K562 (cell line): ENCODE measurements around the gene MADCAM1. TPM values are rescaled to one million over a fixed set of nuclear protein-coding genes. Genes with fewer than 3 reads are reported as not detected.

Experiments used
- ATAC-seq: fragments of 200-7000 bp; cut with Tn5 transposase; 3 replicates; pipeline ENCODE4 v1.9.1; 2020; ENCODE audit warnings: moderate library complexity
- BruUV-seq: library from RNA; stranded (reverse); fragments of 400-500 nt; replicated peaks from 2 replicates; lab custom pipeline; 2021; lab: Mats Ljungman, UMichigan
- CTCF ChIA-PET: fragments of 300-600 bp; formaldehyde crosslinking; extraction: SDS; loops from one replicate; lab custom pipeline; 2021; ENCODE audit warnings: low intra/inter-chr PET ratio; lab: Yijun Ruan, JAX
- POLR2A ChIA-PET: fragments of 300-600, 350-650 bp; sonication (Branson Sonifier 250); formaldehyde crosslinking; extraction: SDS; loops from one replicate; lab custom pipeline; 2021; ENCODE audit warnings: antibody characterized with exemption, inconsistent platforms; lab: Yijun Ruan, JAX
- DNase-seq, 4 experiments: peaks; one replicate each; pipeline versions ENCODE4 v3.0.0 to v3.0.0-alpha.2; 2011 to 2018; ENCODE audit warnings: low spot score in 3 of 4, mixed read lengths in 3 of 4; ENCODE audit errors: extremely low read depth in 1 of 4
- FAIRE-seq: peaks from 2 replicates; lab custom pipeline; 2011; peaks lifted over from hg19 to GRCh38; lab: Jason Lieb, UNC
- H2AFZ ChIP-seq: 2 replicates; pipeline ENCODE4 v1.6.0; 2011; ENCODE audit warnings: low read depth, low read length, control low read depth, inconsistent platforms
- H3K27ac ChIP-seq: fragments of 200-600 bp; 3 replicates; pipeline ENCODE4 v1.8.0; 2011; ENCODE audit warnings: low read depth, mild to moderate bottlenecking, control low read depth, inconsistent platforms, low read length, moderate library complexity, mixed read lengths; ENCODE audit errors: extremely low read depth
- H3K27me3 ChIP-seq, 2 experiments: fragments of 300-600 bp in 1 of 2; 2 replicates in 1 of 2; 3 replicates in 1 of 2; pipeline versions ENCODE4 v1.6.0 to v1.8.0; 2011; ENCODE audit warnings: inconsistent platforms in 2 of 2, low read length in 2 of 2, mild to moderate bottlenecking in 1 of 2, mixed read lengths in 1 of 2, moderate library complexity in 1 of 2; ENCODE audit not compliant: control insufficient read depth in 2 of 2, insufficient read depth in 2 of 2
- H3K36me3 ChIP-seq: fragments of 300-600 bp; 3 replicates; pipeline ENCODE4 v1.8.0; 2011; ENCODE audit warnings: mild to moderate bottlenecking, low read length, inconsistent platforms; ENCODE audit not compliant: control insufficient read depth, insufficient read depth
- H3K4me1 ChIP-seq, 2 experiments: fragments of 200-600 bp in 1 of 2; replicated peaks in 1 of 2; 2 replicates in 1 of 2; 3 replicates in 1 of 2; pipeline versions ENCODE4 v1.5.1 to v1.8.0; 2011; ENCODE audit warnings: inconsistent platforms in 2 of 2, low read length in 2 of 2, mild to moderate bottlenecking in 1 of 2, mixed read lengths in 1 of 2, moderate library complexity in 1 of 2; ENCODE audit not compliant: control insufficient read depth in 2 of 2, insufficient read depth in 2 of 2
- H3K4me2 ChIP-seq: 2 replicates; pipeline ENCODE4 v1.6.1; 2011; ENCODE audit warnings: low read length, control low read depth, inconsistent platforms, mixed read lengths; ENCODE audit not compliant: insufficient read depth
- H3K4me3 ChIP-seq: fragments of 200-600 bp; sonication (generic), shearing (Covaris generic); 2 replicates; pipeline ENCODE4 v1.5.1; 2016; ENCODE audit warnings: control low read depth, inconsistent platforms
- H3K79me2 ChIP-seq: fragments of 200-600 bp; 3 replicates; pipeline ENCODE4 v1.8.0; 2011; ENCODE audit warnings: low read length, inconsistent platforms; ENCODE audit not compliant: control insufficient read depth, insufficient read depth
- H3K9ac ChIP-seq, 2 experiments: 2 replicates each; pipeline versions ENCODE4 v1.6.0 to v1.6.1; 2011; ENCODE audit warnings: low read depth in 2 of 2, low read length in 2 of 2, control low read depth in 1 of 2, inconsistent platforms in 1 of 2, mild to moderate bottlenecking in 1 of 2, mixed read lengths in 1 of 2; ENCODE audit not compliant: insufficient read depth in 1 of 2
- H3K9me1 ChIP-seq: one replicate; pipeline ENCODE4 v1.6.0; 2011; ENCODE audit warnings: inconsistent platforms, mild to moderate bottlenecking, low read length, moderate library complexity; ENCODE audit not compliant: control insufficient read depth, insufficient read depth
- H3K9me3 ChIP-seq: replicated peaks from 2 replicates; pipeline ENCODE4 v1.5.1; 2011; ENCODE audit warnings: low read depth, low read length, inconsistent platforms; ENCODE audit not compliant: control insufficient read depth, insufficient read depth
- H4K20me1 ChIP-seq: replicated peaks from 2 replicates; pipeline ENCODE4 v1.6.1; 2011; ENCODE audit warnings: low read length, inconsistent platforms, mixed read lengths; ENCODE audit not compliant: control insufficient read depth, insufficient read depth
- MITF ChIP-seq: IDR thresholded peaks from 2 replicates; pipeline ENCODE4 v1.6.1; 2014; ENCODE audit warnings: antibody characterized with exemption
- REST ChIP-seq, 2 experiments: fragments of 450-650 bp; formaldehyde crosslinking in 1 of 2; IDR thresholded peaks; 2 replicates each; pipeline versions ENCODE4 v1.4.0 to v1.6.1; 2014 to 2020; ENCODE audit warnings: mild to moderate bottlenecking in 2 of 2, borderline replicate concordance in 1 of 2, low read depth in 1 of 2
- ZNF431 ChIP-seq: sonication (generic); formaldehyde crosslinking; IDR thresholded peaks from 2 replicates; pipeline ENCODE4 v1.8.0; 2022; ENCODE audit warnings: mild to moderate bottlenecking, missing genetic modification reagents
- WGBS: fragments of 100-300 bp; shearing (Covaris generic); methylation state at CpG from one replicate; pipeline ENCODE4 v1.1.6; 2016; ENCODE audit warnings: low coverage, mixed read lengths; ENCODE audit not compliant: insufficient coverage; ENCODE audit errors: missing lambda C conversion rate; 5-methylcytosine and 5-hydroxymethylcytosine counted together
- in situ Hi-C: fragments of 300-500 bp; cut with MboI; formaldehyde crosslinking; loops from 4 replicates; pipeline ENCODE4 v1.15.0; 2018; ENCODE audit warnings: inconsistent platforms, mixed read lengths
- intact Hi-C: fragments of 100-400 bp; cut with micrococcal nuclease; formaldehyde crosslinking; loops from 2 replicates; pipeline ENCODE4 v1.14.2; 2022
- polyA plus RNA-seq, 8 experiments: library from polyadenylated mRNA; depleted of rRNA in 4 of 8; stranded (reverse) in 5 of 8; unstranded in 3 of 8; fragments of >200 nt; fragmentation: Nextera tagmentation in 2 of 8; fragmentation: Illumina TruSeq in 1 of 8; extraction: Ambion mirVana in 2 of 8; extraction: Trizol in 1 of 8; gene quantifications; 2 replicates each; pipeline versions ENCODE4 v1.2.1 to v1.2.3, GENCODE V29; 2011 to 2014; ENCODE audit warnings: inconsistent platforms in 1 of 8, missing spikeins in 1 of 8
- total RNA-seq, 7 experiments: library from RNA; depleted of rRNA in 6 of 7; stranded (reverse); fragments of >200 nt in 6 of 7; fragmentation: Illumina TruSeq in 2 of 7; extraction: Trizol in 2 of 7; gene quantifications; 2 replicates each; pipeline versions ENCODE4 v1.2.1 to v1.2.3, GENCODE V29; 2011 to 2021; ENCODE audit warnings: low replicate concordance in 1 of 7
- TF ChIP-seq, protein P1 (sequence below): fragments of 450-650 bp; IDR thresholded peaks from 2 replicates; pipeline ENCODE4 v1.6.1; 2017; ENCODE audit warnings: antibody characterized with exemption, mild to moderate bottlenecking

Gene MADCAM1
- total and polyA plus RNA-seq, 9 of the 15 experiments (the other 6 are each of a cell fraction or from before 2014, with no cell fraction given), result 0.09 to 0.36 (median 0.09) TPM; not detected in 6

DNA sequence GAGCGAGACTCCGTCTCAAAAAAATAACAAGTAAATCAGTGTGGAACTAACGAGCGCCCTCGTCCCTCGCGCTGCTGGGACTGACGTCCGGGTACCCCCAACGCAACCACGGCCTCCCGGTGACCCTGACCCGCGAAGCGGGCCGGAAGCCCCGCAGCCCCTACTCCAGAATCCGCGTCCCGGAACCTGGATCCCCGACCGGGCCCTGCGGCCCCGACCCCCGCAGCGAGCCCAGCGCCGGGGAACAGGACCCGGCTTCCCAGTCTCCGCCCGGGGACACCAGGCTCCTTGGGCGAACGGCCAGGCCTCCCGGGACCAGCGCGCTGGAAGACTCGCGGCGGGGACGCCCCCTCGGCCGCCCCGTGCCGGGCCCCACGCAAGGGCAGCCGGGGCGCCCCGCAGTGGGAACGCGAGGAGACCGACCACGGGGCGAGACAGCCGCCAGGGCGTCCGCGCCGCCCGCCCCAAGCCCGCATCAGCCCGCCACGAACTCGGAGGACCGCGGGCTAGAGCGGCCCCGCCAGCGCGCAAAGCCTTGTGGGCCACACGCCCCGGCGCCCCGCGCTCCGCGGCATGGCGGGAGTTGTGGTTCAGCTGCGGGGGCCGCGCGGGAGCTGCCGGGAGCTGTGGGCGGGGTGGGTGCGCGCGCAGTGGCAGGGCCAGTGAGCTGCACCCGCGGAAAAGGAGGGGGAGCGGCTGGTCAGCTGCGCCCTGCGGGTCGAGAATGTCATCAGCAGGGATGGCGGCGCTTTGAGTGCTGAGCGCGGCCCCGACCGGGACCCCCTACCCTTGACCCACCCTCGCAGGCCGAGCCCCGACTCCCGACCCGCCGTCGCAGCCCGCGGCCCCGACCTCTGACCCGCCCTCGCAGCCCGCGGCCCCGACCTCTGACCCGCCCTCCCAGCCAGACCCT is 7.5 kb upstream of the MADCAM1 start:
- FAIRE-seq (peak; percentile 88), DNase-seq (peak; percentile 92 to 97 (median 94)), ATAC-seq (peak; percentile 95)
- H3K4me1 ChIP-seq, result peaks cover 8 to 68% of the 10 kb centered on the region in 2 experiments
- H3K27me3 ChIP-seq, result no peaks in the 10 kb centered on the region; a peak in 1 of 5 replicates
- intact Hi-C loops, result no loop called here
- CTCF ChIA-PET, result interaction anchor here (1.2 kb wide), 1 partner anchor 18 kb away, joined by 3 read pairs; the partner anchor contains the start of gene TPGS1
- H4K20me1 ChIP-seq, result no peaks in the 10 kb centered on the region
- H3K9ac ChIP-seq, result peak overlapping the region; percentile 98 to 100
- peak overlapping the region; percentile 97 for H3K27ac ChIP-seq
- no peaks in the 10 kb centered on the region for H3K36me3 ChIP-seq
- TSS peak; percentile 73 for BruUV-seq
- peak overlapping the region; percentile 81 for H3K4me2 ChIP-seq
- no peaks in the 10 kb centered on the region for H3K9me1 ChIP-seq
- H3K4me3 ChIP-seq, result peak overlapping the region; percentile 100
- WGBS, result under 1% methylated on average over 55 of the region's 114 CpGs
- no peaks in the 10 kb centered on the region for H3K9me3 ChIP-seq
- H3K79me2 ChIP-seq, result peaks cover 11% of the 10 kb centered on the region; the same call in 1 of the 3 replicates
- POLR2A ChIA-PET, result interaction anchor here (0.6 to 1.1 kb wide), 8 partner anchors 11 to 1263 kb away, joined by 3 to 5 read pairs (median 3); partner anchors contain the start of gene CDC34
- H2AFZ ChIP-seq, result peak overlapping the region; percentile 84
- in situ Hi-C loops, result no loop called here
- TF ChIP-seq MITF, result 0 out of 2 replicates have a peak, but pooled peaks have one; percentile 43
- TF ChIP-seq ZNF431 (CRISPR knock-in tag), result no peak
- no peak; the same call in 1 of the 2 replicates for TF ChIP-seq REST (IDR thresholded peaks at IDR 0.05; ENCODE audit: borderline replicate concordance)
- peak; percentile 79; the same call in 1 of the 2 replicates for TF ChIP-seq REST (CRISPR knock-in tag; IDR thresholded peaks at IDR 0.05; ENCODE audit: low read depth)
- TF ChIP-seq, protein P1, sequence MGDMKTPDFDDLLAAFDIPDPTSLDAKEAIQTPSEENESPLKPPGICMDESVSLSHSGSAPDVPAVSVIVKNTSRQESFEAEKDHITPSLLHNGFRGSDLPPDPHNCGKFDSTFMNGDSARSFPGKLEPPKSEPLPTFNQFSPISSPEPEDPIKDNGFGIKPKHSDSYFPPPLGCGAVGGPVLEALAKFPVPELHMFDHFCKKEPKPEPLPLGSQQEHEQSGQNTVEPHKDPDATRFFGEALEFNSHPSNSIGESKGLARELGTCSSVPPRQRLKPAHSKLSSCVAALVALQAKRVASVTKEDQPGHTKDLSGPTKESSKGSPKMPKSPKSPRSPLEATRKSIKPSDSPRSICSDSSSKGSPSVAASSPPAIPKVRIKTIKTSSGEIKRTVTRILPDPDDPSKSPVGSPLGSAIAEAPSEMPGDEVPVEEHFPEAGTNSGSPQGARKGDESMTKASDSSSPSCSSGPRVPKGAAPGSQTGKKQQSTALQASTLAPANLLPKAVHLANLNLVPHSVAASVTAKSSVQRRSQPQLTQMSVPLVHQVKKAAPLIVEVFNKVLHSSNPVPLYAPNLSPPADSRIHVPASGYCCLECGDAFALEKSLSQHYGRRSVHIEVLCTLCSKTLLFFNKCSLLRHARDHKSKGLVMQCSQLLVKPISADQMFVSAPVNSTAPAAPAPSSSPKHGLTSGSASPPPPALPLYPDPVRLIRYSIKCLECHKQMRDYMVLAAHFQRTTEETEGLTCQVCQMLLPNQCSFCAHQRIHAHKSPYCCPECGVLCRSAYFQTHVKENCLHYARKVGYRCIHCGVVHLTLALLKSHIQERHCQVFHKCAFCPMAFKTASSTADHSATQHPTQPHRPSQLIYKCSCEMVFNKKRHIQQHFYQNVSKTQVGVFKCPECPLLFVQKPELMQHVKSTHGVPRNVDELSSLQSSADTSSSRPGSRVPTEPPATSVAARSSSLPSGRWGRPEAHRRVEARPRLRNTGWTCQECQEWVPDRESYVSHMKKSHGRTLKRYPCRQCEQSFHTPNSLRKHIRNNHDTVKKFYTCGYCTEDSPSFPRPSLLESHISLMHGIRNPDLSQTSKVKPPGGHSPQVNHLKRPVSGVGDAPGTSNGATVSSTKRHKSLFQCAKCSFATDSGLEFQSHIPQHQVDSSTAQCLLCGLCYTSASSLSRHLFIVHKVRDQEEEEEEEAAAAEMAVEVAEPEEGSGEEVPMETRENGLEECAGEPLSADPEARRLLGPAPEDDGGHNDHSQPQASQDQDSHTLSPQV, result peak; percentile 88
